T-cell (primary cell): ENCODE results near the gene FOXP2. TPM values are rescaled to one million over a fixed set of nuclear protein-coding genes. Genes with fewer than 3 reads are reported as not detected.
"Not testable (repeated sequence)": the region's sequence is repeated elsewhere in the genome, so short reads cannot be mapped to it uniquely, and the experiment has no call there.

Source experiments
- ATAC-seq, 4 experiments: fragments of 200-7000 bp in 3 of 4; fragments of 150-1000 bp in 1 of 4; cut with Tn5 transposase; replicated peaks in 1 of 4; 1 replicate in 3 of 4; 2 replicates in 1 of 4; pipeline ENCODE4 v1.10.0; 2021; ENCODE audit warnings: moderate library complexity in 3 of 4, mild to moderate bottlenecking in 2 of 4, moderate number of reproducible peaks in 1 of 4
- CTCF ChIA-PET, 2 donors: fragments of 300-600 bp; sonication (Branson Sonifier 250); formaldehyde crosslinking; loops; one replicate each; lab custom pipeline; 2022; ENCODE audit warnings: antibody characterized with exemption in 2 of 2; lab: Charles Lee
- POLR2A ChIA-PET, 2 donors: fragments of 300-600 bp; sonication (Branson Sonifier 250); formaldehyde crosslinking; loops; one replicate each; lab custom pipeline; 2022; ENCODE audit warnings: antibody characterized with exemption in 2 of 2; lab: Charles Lee
- DNase-seq, 35 experiments: peaks; one replicate each; pipeline versions ENCODE4 v3.0.0 to v3.0.0-alpha.2; 2013 to 2023
- H3K27ac ChIP-seq: one replicate; pipeline ENCODE4 v1.5.1; 2013; ENCODE audit warnings: low read length
- H3K27me3 ChIP-seq, 2 experiments: replicated peaks in 1 of 2; 1 replicate in 1 of 2; 2 replicates in 1 of 2; pipeline versions ENCODE4 v1.6.1 to v1.7.0; 2013; ENCODE audit warnings: low read length in 1 of 2, mixed read lengths in 1 of 2; ENCODE audit not compliant: control insufficient read depth in 2 of 2, insufficient read depth in 2 of 2; ENCODE audit errors: extremely low read depth in 1 of 2
- H3K36me3 ChIP-seq, 2 donors: 1 replicate in 1 of 2; 2 replicates in 1 of 2; pipeline versions ENCODE4 v1.6.1 to v1.7.0; 2013; ENCODE audit warnings: low read length in 1 of 2; ENCODE audit not compliant: control insufficient read depth in 2 of 2, insufficient read depth in 1 of 2; ENCODE audit errors: extremely low read depth in 1 of 2
- H3K4me1 ChIP-seq, 2 experiments: 1 replicate in 1 of 2; 2 replicates in 1 of 2; pipeline versions ENCODE4 v1.6.1 to v1.7.0; 2013; ENCODE audit warnings: low read length in 2 of 2, mixed read lengths in 1 of 2; ENCODE audit not compliant: insufficient read depth in 2 of 2, control insufficient read depth in 1 of 2; ENCODE audit errors: extremely low read depth in 1 of 2
- H3K4me3 ChIP-seq, 2 donors: 1 replicate in 1 of 2; 2 replicates in 1 of 2; pipeline versions ENCODE4 v1.5.1 to v1.7.0; 2013; ENCODE audit warnings: mild to moderate bottlenecking in 2 of 2, low read length in 1 of 2, moderate library complexity in 1 of 2; ENCODE audit not compliant: control insufficient read depth in 1 of 2; ENCODE audit errors: extremely low read depth in 1 of 2
- H3K9me3 ChIP-seq: 2 replicates; pipeline ENCODE4 v1.7.0; 2013
- H3K27ac Mint-ChIP-seq, 2 donors: one replicate each; pipeline ENCODE4 v1.8.0; 2020 to 2021; ENCODE audit warnings: mild to moderate bottlenecking in 2 of 2, mixed read lengths in 2 of 2
- H3K27me3 Mint-ChIP-seq, 2 donors: one replicate each; pipeline ENCODE4 v1.8.0; 2021 to 2022; ENCODE audit warnings: mixed read lengths in 2 of 2
- H3K36me3 Mint-ChIP-seq: one replicate; pipeline ENCODE4 v1.8.0; 2021; ENCODE audit warnings: mixed read lengths
- H3K4me1 Mint-ChIP-seq, 3 donors: one replicate each; pipeline ENCODE4 v1.8.0; 2020 to 2022; ENCODE audit warnings: mixed read lengths in 3 of 3, mild to moderate bottlenecking in 1 of 3
- H3K4me3 Mint-ChIP-seq, 3 donors: one replicate each; pipeline ENCODE4 v1.8.0; 2020 to 2022; ENCODE audit warnings: mild to moderate bottlenecking in 3 of 3, mixed read lengths in 3 of 3, moderate library complexity in 3 of 3
- H3K9me3 Mint-ChIP-seq, 3 donors: one replicate each; pipeline ENCODE4 v1.8.0; 2020 to 2022; ENCODE audit warnings: mixed read lengths in 3 of 3
- WGBS: methylation state at CpG from one replicate; pipeline ENCODE4 v1.1.5; 2013; ENCODE audit warnings: missing lambda C conversion rate; ENCODE audit not compliant: insufficient coverage; 5-methylcytosine and 5-hydroxymethylcytosine counted together
- total RNA-seq, 35 experiments: library from RNA in 6 of 35; stranded (reverse) in 6 of 35; fragments of 120-200 nt in 1 of 35; gene quantifications; one replicate each; pipeline versions ENCODE4 v1.2.1 to v1.2.4 and lab custom pipeline; 2013 to 2026

The FOXP2 gene
- total RNA-seq, 5 donors from 2014 or later (not counting 1 experiment from before 2014, with no cell fraction given), result 0.19 TPM; not detected in 4

DNA sequence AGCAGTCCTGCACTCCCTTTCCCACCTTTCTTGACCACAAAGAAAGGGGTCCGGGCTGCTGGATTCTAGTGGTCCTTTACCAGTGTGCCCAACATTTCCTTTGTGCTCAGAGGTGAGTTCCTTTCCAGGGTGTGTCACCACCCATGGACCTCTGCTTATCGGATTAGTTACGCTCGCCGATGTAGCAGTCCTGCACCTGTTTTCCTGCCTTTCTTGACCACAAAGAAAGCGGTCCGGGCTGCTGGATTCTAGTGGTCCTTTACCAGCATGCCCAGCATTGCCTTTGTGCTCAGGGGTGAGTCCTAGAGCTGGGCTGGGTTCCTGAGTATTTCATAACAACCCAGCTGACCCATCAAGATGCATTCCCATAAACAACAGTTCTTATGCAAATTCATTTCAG lies 30.7 kb upstream of the FOXP2 start:
- H3K27me3 ChIP-seq, H3K4me1 ChIP-seq, H3K4me3 ChIP-seq, H3K4me1 Mint-ChIP-seq, H3K4me3 Mint-ChIP-seq, H3K27ac ChIP-seq, ATAC-seq, POLR2A ChIA-PET, H3K9me3 Mint-ChIP-seq, H3K27ac Mint-ChIP-seq, H3K9me3 ChIP-seq, CTCF ChIA-PET, H3K27me3 Mint-ChIP-seq, H3K36me3 ChIP-seq, DNase-seq, H3K36me3 Mint-ChIP-seq: not testable (repeated sequence)
- 91% methylated on average over 7 of the region's 7 CpGs for WGBS

DNA sequence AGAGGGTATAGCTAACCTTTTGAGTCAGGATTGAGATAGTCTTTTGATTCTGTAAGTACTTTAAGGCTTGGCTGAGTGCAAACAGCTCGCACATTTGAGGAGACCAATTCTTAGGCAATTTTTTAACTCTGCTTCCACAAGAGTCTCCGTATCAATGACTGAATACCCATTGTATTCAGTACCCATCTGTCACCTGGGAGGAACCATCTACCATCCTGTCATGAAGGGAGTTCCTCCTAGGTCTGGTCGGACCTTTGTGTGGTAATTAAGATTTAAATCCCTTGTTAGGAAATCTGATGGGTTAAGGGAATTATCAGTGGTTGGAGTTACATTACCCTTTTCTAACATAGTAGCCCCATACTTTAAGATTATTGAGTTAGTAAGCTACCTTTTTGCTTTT lies 30.3 kb upstream of the FOXP2 start:
- H3K9me3 Mint-ChIP-seq, CTCF ChIA-PET: not testable (repeated sequence)

DNA sequence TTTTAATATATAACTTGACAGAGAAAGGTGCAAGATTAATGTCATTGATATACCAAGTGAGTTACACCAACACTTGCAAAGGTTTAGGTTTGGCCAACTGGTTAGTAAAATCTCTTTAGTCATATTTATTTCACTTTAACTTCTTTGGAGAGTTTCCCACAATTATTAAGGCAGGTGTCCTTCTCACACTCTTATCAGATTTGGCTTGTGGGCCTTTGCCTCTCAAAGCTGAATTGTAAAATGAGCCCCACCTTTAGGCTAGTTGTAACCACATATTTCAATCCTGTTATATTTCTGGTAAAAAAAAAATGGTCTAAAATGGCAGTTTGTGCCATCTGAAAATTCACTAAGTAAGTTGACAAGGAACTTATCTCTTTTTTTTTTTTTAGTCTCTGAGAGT lies 26.6 kb upstream of the FOXP2 start:
- H3K4me1 ChIP-seq, result no peaks in the 10 kb centered on the region
- ChIA-PET POLR2A (interaction anchor here in 1 of 2 donors (0.7 kb wide), 1 partner anchor 11 kb away, joined by 10 read pairs; no protein-coding TSS in a partner anchor), CTCF (no interaction called here)
- Mint-ChIP-seq H3K36me3 (no peaks in the 10 kb centered on the region), H3K4me1 (no peaks in the 10 kb centered on the region), H3K9me3 (no peaks in the 10 kb centered on the region), H3K27ac (no peak overlapping the region), H3K4me3 (no peak overlapping the region), H3K27me3 (no peaks in the 10 kb centered on the region)
- H3K9me3 ChIP-seq, result no peaks in the 10 kb centered on the region
- H3K27me3 ChIP-seq, result no peaks in the 10 kb centered on the region
- H3K36me3 ChIP-seq, result no peaks in the 10 kb centered on the region
- DNase-seq (no peak), ATAC-seq (no peak)
- no peak overlapping the region for H3K27ac ChIP-seq
- no peak overlapping the region for H3K4me3 ChIP-seq

More for the DNA sequence above, 30.3 kb upstream of the FOXP2 start:
- DNase-seq, H3K4me3 ChIP-seq, H3K27me3 ChIP-seq, H3K9me3 ChIP-seq, POLR2A ChIA-PET, H3K27me3 Mint-ChIP-seq, H3K36me3 ChIP-seq, ATAC-seq, H3K4me3 Mint-ChIP-seq, H3K36me3 Mint-ChIP-seq, H3K27ac Mint-ChIP-seq, H3K27ac ChIP-seq, H3K4me1 Mint-ChIP-seq, H3K4me1 ChIP-seq: not testable (repeated sequence)
- WGBS, result no CpG with 5 or more reads among the region's 3 CpGs

DNA sequence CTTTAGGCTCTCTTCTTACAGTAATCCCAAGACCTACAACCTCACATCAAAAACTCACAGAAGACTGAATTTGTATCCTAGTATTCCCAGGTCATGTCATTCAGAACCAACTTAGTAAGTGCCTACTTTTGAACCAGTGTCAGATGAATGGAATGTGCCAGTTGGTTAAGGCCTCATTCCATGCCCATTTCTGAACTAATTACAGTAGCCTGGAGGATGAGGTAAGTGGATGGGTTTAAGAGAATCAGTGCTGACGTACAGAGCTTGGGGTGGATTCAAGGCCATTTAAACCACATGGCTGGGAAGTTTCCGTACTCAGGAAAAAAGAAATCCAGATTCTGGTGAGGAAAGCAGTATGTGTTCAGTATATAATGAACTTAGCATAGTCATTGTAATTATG lies 21.9 kb upstream of the FOXP2 start:
- no peaks in the 10 kb centered on the region for H3K9me3 Mint-ChIP-seq
- ChIA-PET POLR2A (no interaction called here), CTCF (no interaction called here)
- no peaks in the 10 kb centered on the region for H3K36me3 Mint-ChIP-seq
- Histone ChIP-seq H3K27me3 (no peaks in the 10 kb centered on the region), H3K36me3 (no peaks in the 10 kb centered on the region), H3K4me1 (no peaks in the 10 kb centered on the region), H3K4me3 (no peak overlapping the region), H3K9me3 (no peaks in the 10 kb centered on the region), H3K27ac (no peak overlapping the region)
- DNase-seq (no peak), ATAC-seq (no peak)
- no peaks in the 10 kb centered on the region for H3K4me1 Mint-ChIP-seq
- no peak overlapping the region for H3K27ac Mint-ChIP-seq
- H3K27me3 Mint-ChIP-seq, result no peaks in the 10 kb centered on the region
- no CpG with 5 or more reads among the region's 2 CpGs for WGBS
- no peak overlapping the region for H3K4me3 Mint-ChIP-seq

DNA sequence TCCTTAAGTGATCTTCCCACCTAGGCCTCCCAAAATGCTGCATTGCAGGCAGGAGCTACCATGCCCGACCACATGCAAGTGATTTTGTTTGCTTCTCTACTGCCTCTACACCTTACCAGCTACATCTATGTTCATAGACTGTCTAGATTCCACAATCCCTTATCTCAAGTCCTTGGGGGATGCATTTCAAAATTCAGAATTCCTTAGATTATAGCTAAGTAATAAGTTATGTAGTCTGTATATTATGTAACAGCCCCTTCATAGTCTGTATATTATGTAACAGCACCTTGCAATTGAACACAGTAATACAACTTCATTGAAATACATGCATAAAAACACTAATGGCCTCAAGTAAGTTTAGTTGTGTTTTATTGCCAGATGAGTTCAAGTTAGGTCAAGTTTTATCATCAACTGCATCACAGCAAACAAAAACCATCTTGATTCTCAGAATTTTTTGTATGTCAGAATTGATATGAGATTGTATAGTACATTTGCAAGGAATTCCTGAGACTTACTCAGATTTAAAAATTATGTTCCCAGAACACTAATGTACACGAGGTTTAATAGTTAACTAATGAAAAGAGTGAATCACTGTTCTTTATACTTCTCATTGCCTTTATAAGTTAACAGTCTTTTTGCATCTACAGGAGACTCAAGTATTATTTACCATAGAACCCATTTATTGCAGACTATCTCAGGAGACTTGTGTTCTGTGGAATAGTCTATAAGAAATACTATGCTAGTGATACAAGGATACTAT lies 11.6 kb upstream of the FOXP2 start:
- Histone ChIP-seq H3K27ac (no peak overlapping the region), H3K4me1 (no peaks in the 10 kb centered on the region), H3K4me3 (no peak overlapping the region), H3K9me3 (no peaks in the 10 kb centered on the region), H3K27me3 (no peaks in the 10 kb centered on the region), H3K36me3 (no peaks in the 10 kb centered on the region)
- H3K27ac Mint-ChIP-seq, result no peak overlapping the region
- ChIA-PET CTCF (no interaction called here), POLR2A (interaction anchor here in 1 of 2 donors (0.6 kb wide), 1 partner anchor 48 kb away, joined by 3 read pairs; no protein-coding TSS in a partner anchor)
- no peaks in the 10 kb centered on the region for H3K27me3 Mint-ChIP-seq
- ATAC-seq (no peak), DNase-seq (no peak)
- no peaks in the 10 kb centered on the region for H3K9me3 Mint-ChIP-seq
- no peak overlapping the region for H3K4me3 Mint-ChIP-seq
- no CpG with 5 or more reads among the region's 2 CpGs for WGBS
- H3K36me3 Mint-ChIP-seq, result no peaks in the 10 kb centered on the region
- no peaks in the 10 kb centered on the region for H3K4me1 Mint-ChIP-seq

DNA sequence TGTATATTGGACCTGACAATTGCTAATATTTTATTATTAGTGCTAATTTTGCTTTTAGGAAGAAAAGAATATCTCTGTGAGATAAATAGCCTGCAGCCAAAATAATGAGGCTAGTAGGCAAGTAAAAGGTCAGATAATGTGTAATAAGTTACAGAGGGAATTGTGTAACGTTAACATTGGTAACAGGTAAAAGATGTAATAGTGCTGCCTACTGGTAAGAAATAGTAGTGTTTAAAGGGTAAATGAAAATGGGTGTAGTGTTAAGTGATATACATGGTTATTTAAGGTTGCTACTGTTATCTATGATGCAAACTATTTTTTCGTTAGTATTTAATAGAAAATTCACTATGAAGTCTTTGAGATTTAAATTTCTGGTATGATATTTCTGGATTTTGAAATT lies 9.2 kb upstream of the FOXP2 start:
- 0% methylated on average over 1 of the region's 2 CpGs for WGBS

More for the DNA sequence above, 9.2 kb upstream of the FOXP2 start:
- Mint-ChIP-seq H3K27ac (no peak overlapping the region), H3K4me3 (no peak overlapping the region), H3K27me3 (no peaks in the 10 kb centered on the region), H3K36me3 (no peaks in the 10 kb centered on the region), H3K9me3 (no peaks in the 10 kb centered on the region), H3K4me1 (no peaks in the 10 kb centered on the region)
- Histone ChIP-seq H3K36me3 (no peaks in the 10 kb centered on the region), H3K9me3 (no peaks in the 10 kb centered on the region), H3K27me3 (no peaks in the 10 kb centered on the region), H3K4me3 (no peak overlapping the region), H3K27ac (no peak overlapping the region), H3K4me1 (no peaks in the 10 kb centered on the region)
- DNase-seq, result no peak
- no peak for ATAC-seq
- ChIA-PET POLR2A (no interaction called here), CTCF (no interaction called here)
